ENCODE measurements around the gene LIN9.
"Not testable (repeated sequence)": the region's sequence is repeated elsewhere in the genome, so short reads cannot be mapped to it uniquely, and the experiment has no call there.

The LIN9 gene

DNA sequence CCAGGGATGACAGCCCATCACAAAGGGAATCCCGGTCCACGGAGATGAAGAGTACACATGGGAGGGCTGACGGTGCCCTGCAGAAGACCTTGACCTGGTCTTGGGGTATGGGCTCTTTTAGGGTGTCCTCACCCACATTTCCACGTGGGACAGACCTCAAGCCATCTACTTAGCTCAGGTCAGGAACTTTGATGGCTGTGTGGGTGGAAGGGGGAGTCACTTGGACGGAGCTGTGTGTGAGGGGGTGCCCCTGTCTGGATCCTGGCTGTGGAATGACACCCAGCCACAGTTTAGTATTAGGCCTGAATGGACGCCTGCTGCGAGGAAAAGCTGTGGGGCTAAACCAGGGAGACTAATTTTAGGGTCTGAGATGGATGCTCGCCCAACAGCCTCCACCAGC lies 96.4 kb downstream of the LIN9 start:
- H3K27me3 ChIP-seq (ENCODE audit: control insufficient read depth in 1 of 2, insufficient read depth in 2 of 2, low read length in 2 of 2), result no peaks in the 10 kb centered on the region
- H3K9ac ChIP-seq (ENCODE audit: low read length in 2 of 2), result no peak overlapping the region
- H3K27ac ChIP-seq (ENCODE audit: low read length), result no peak overlapping the region
- H3K36me3 ChIP-seq (ENCODE audit: control insufficient read depth in 2 of 2, insufficient read depth in 2 of 2, low read length in 2 of 2), result no peaks in the 10 kb centered on the region
- no peaks in the 10 kb centered on the region for H3K4me1 ChIP-seq (ENCODE audit: control insufficient read depth, insufficient read depth, low read length)
- no peaks in the 10 kb centered on the region for H3K9me3 ChIP-seq (ENCODE audit: control insufficient read depth in 2 of 2, low read length in 2 of 2)
- no peak overlapping the region for H3K4me3 ChIP-seq (ENCODE audit: low read length in 2 of 2)

DNA sequence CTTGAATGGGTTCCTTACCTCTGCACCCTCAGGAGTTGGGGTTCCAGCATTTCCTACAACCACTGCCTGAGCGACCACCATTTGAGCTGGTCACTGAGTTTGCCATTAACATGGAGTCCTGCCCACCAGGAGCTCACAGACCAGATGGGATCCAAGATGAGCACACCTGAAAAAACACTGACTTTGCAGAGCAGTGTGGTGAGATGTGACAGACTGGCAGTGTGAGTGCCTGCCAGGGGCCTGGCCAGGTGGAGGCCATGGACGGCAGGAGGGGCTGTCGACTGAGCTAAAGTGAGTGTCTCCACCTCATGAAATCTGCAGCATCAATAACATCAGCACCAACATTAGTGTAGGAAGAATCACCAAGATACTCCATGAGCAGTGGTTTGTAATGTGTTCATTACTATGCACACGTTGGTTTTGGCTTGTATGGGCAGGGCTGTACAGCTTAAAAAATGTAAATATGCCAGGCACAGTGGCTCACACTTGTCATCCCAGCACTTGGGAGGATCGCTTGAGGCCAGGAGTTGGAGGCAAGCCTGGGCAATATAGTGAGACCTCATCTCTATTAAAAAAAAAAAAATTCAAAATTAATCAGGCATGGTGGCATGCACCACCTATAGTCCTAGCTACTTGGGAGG lies 97.7 kb downstream of the LIN9 start:
- no peaks in the 10 kb centered on the region for H3K9me3 ChIP-seq (ENCODE audit: control insufficient read depth in 2 of 2, low read length in 2 of 2)
- no peak overlapping the region for H3K4me3 ChIP-seq (ENCODE audit: low read length in 2 of 2)
- H3K9ac ChIP-seq (ENCODE audit: low read length in 2 of 2), result no peak overlapping the region
- H3K27me3 ChIP-seq (ENCODE audit: control insufficient read depth in 1 of 2, insufficient read depth in 2 of 2, low read length in 2 of 2), result no peaks in the 10 kb centered on the region
- H3K36me3 ChIP-seq (ENCODE audit: control insufficient read depth in 2 of 2, insufficient read depth in 2 of 2, low read length in 2 of 2), result no peaks in the 10 kb centered on the region
- no peaks in the 10 kb centered on the region for H3K4me1 ChIP-seq (ENCODE audit: control insufficient read depth, insufficient read depth, low read length)
- H3K27ac ChIP-seq (ENCODE audit: low read length), result no peak overlapping the region

DNA sequence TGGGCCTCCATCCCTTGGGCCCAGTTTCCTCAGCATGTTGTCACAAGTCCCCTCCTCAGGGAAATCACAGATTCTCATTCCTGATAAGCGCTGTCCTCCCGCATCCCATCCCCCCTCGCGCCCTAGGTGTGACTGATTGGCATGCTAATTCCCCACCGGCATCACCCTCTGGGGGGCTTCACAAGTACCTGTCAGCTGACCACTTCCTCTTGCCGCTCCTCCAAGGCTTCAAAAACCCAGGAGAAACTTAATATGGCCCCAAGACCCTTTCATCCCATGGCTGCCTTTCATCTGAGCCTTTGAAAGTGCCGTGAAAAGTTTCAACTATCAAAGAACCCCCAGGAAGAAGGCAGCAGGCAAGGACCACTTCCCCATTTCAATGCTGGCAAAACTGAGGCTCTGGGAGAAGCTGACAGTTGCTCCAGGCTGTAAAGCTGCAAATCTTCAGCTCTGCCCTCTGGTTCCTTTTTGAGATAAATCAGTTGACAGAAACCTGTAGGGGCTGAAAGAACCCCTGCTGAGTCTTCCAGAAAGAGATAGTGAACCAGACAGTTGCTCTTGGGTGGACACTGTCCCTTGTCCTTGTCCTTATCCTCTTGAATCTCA lies 98.3 kb downstream of the LIN9 start:
- Histone ChIP-seq H3K27me3 (ENCODE audit: control insufficient read depth in 1 of 2, insufficient read depth in 2 of 2, low read length in 2 of 2) (no peaks in the 10 kb centered on the region), H3K27ac (ENCODE audit: low read length) (no peak overlapping the region), H3K9me3 (ENCODE audit: control insufficient read depth in 2 of 2, low read length in 2 of 2) (no peaks in the 10 kb centered on the region), H3K36me3 (ENCODE audit: control insufficient read depth in 2 of 2, insufficient read depth in 2 of 2, low read length in 2 of 2) (no peaks in the 10 kb centered on the region), H3K4me1 (ENCODE audit: control insufficient read depth, insufficient read depth, low read length) (no peaks in the 10 kb centered on the region), H3K4me3 (ENCODE audit: low read length in 2 of 2) (no peak overlapping the region), H3K9ac (ENCODE audit: low read length in 2 of 2) (no peak overlapping the region)

DNA sequence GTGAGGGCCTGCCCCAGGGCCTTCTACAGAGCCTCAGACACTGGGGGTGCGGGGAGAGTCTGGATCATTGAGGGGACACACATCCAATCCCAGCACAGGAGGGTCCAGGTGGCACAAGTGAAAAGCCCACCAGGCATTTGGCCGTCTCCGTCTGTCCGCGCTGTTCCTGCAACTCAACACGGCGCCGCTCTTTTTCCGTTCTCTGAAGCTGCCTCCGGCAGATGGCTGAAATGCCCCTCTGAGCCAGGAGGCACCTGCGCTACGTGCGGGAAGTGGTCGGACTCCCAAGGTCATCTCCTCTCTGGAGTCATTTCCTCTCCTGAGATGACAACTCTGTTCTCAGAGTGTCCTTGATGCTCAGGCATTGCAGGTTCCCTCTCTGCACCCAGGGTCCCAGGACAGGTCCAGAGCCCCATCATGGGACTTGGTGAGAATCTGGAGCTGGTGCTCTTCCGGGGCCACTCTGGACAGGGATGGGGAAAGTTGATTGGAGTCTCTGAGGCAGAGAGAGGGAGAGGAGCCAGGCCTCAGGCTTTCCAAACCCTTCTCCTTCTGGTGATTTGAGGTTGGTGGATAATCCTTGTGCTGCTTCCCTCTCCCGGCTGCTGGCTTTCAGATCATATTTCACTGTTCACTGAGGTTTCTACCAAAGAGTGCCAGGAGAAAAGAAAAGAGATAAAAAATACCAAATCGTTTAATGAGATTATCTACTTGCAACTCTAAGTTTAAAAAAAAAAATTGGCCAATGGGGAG lies 99.5 kb downstream of the LIN9 start:
- Histone ChIP-seq H3K36me3 (ENCODE audit: control insufficient read depth in 2 of 2, insufficient read depth in 2 of 2, low read length in 2 of 2) (no peaks in the 10 kb centered on the region), H3K4me1 (ENCODE audit: control insufficient read depth, insufficient read depth, low read length) (no peaks in the 10 kb centered on the region), H3K4me3 (ENCODE audit: low read length in 2 of 2) (no peak overlapping the region), H3K9ac (ENCODE audit: low read length in 2 of 2) (no peak overlapping the region), H3K27me3 (ENCODE audit: control insufficient read depth in 1 of 2, insufficient read depth in 2 of 2, low read length in 2 of 2) (no peaks in the 10 kb centered on the region), H3K9me3 (ENCODE audit: control insufficient read depth in 2 of 2, low read length in 2 of 2) (no peaks in the 10 kb centered on the region), H3K27ac (ENCODE audit: low read length) (no peak overlapping the region)

DNA sequence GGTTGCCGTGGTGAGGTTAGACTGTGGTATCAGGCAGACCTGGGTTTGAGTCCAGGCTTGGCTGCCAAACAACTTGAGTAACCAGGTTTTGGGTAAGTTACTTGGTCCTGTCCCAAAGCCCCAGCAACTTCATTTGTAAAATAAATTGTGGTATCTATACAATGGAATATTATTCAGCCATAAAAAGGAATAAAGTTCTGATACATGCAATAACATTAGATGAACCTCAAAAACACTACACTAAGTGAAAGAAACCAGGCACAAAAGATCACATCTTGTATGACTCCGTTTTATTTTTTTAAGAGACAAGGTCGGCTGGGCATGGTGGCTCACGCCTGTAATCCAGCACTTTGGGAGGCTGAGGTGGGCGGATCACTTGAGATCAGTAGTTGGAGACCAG lies 101.9 kb downstream of the LIN9 start:
- Histone ChIP-seq H3K4me3 (ENCODE audit: low read length in 2 of 2) (no peak overlapping the region), H3K36me3 (ENCODE audit: control insufficient read depth in 2 of 2, insufficient read depth in 2 of 2, low read length in 2 of 2) (no peaks in the 10 kb centered on the region), H3K4me1 (ENCODE audit: control insufficient read depth, insufficient read depth, low read length) (no peaks in the 10 kb centered on the region), H3K9ac (ENCODE audit: low read length in 2 of 2) (no peak overlapping the region), H3K27ac (ENCODE audit: low read length) (no peak overlapping the region), H3K27me3 (ENCODE audit: control insufficient read depth in 1 of 2, insufficient read depth in 2 of 2, low read length in 2 of 2) (peaks cover 0 to 3% of the 10 kb centered on the region in 2 donors), H3K9me3 (ENCODE audit: control insufficient read depth in 2 of 2, low read length in 2 of 2) (no peaks in the 10 kb centered on the region)

DNA sequence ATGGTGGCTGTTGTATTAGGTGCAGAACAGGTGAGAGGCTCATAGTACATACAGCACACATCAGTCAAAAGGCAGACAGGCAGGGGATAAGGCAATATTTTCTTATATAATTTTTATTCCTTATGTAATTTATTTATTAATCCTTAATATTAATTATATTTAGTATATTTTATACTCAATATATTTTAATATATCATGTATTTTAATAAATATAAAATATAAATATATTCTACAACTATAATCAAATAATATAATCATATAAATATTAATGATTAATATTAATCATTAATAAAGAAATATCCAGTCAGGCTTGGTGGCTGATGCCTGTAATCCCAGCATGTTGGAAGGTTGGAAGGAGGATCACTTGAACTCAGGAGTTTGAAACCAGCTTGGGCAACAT lies 104.8 kb downstream of the LIN9 start:
- Histone ChIP-seq H3K36me3 (ENCODE audit: control insufficient read depth in 2 of 2, insufficient read depth in 2 of 2, low read length in 2 of 2) (no peaks in the 10 kb centered on the region), H3K27me3 (ENCODE audit: control insufficient read depth in 1 of 2, insufficient read depth in 2 of 2, low read length in 2 of 2) (peaks cover 0 to 3% of the 10 kb centered on the region in 2 donors), H3K9me3 (ENCODE audit: control insufficient read depth in 2 of 2, low read length in 2 of 2) (no peaks in the 10 kb centered on the region), H3K4me3 (ENCODE audit: low read length in 2 of 2) (no peak overlapping the region), H3K27ac (ENCODE audit: low read length) (no peak overlapping the region), H3K4me1 (ENCODE audit: control insufficient read depth, insufficient read depth, low read length) (no peaks in the 10 kb centered on the region), H3K9ac (ENCODE audit: low read length in 2 of 2) (no peak overlapping the region)

DNA sequence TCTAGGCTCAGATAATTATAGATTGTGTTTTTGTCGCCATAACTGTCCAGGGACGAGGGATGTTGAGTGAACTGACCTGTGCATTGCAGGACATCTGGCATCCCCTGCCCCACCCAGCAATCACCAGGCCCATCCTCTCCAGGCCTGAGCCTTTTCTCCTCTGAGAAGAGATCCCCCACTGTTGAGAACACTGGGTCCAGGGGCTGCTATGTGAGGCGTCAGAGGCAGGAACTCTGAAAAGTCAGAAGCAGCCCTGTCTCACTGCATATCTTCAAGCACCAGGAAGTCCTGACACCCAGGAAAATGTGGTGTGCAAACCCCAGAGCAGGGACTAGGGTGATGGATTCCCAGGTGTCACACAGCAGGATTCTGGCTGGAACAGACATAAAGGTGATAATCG lies 105.3 kb downstream of the LIN9 start:
- Histone ChIP-seq H3K27me3 (ENCODE audit: control insufficient read depth in 1 of 2, insufficient read depth in 2 of 2, low read length in 2 of 2) (peaks cover 0 to 3% of the 10 kb centered on the region in 2 donors), H3K9ac (ENCODE audit: low read length in 2 of 2) (no peak overlapping the region), H3K4me1 (ENCODE audit: control insufficient read depth, insufficient read depth, low read length) (no peaks in the 10 kb centered on the region), H3K27ac (ENCODE audit: low read length) (no peak overlapping the region), H3K9me3 (ENCODE audit: control insufficient read depth in 2 of 2, low read length in 2 of 2) (no peaks in the 10 kb centered on the region), H3K36me3 (ENCODE audit: control insufficient read depth in 2 of 2, insufficient read depth in 2 of 2, low read length in 2 of 2) (no peaks in the 10 kb centered on the region), H3K4me3 (ENCODE audit: low read length in 2 of 2) (no peak overlapping the region)

DNA sequence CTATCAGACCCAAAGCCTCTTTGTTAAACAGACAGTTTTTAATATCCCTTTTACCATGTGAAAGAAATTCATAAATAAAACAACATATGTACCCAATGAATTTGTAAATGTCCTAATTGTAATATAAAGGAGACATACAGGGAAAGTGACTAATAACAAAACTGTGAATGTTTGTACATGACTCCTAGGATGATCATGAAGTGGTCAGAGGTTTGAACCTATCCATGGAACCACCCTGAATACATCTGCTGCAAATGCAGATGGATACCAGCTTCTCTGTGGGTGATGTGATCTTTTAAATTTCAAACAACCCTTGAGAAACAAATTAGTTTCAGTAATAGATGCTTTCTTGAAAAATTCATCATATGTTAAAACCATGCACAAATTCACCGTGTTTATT lies 105.7 kb downstream of the LIN9 start:
- Histone ChIP-seq H3K9me3 (ENCODE audit: control insufficient read depth in 2 of 2, low read length in 2 of 2) (no peaks in the 10 kb centered on the region), H3K4me3 (ENCODE audit: low read length in 2 of 2) (no peak overlapping the region), H3K27me3 (ENCODE audit: control insufficient read depth in 1 of 2, insufficient read depth in 2 of 2, low read length in 2 of 2) (peaks cover 0 to 3% of the 10 kb centered on the region in 2 donors), H3K9ac (ENCODE audit: low read length in 2 of 2) (no peak overlapping the region), H3K4me1 (ENCODE audit: control insufficient read depth, insufficient read depth, low read length) (no peaks in the 10 kb centered on the region), H3K36me3 (ENCODE audit: control insufficient read depth in 2 of 2, insufficient read depth in 2 of 2, low read length in 2 of 2) (no peaks in the 10 kb centered on the region), H3K27ac (ENCODE audit: low read length) (no peak overlapping the region)

DNA sequence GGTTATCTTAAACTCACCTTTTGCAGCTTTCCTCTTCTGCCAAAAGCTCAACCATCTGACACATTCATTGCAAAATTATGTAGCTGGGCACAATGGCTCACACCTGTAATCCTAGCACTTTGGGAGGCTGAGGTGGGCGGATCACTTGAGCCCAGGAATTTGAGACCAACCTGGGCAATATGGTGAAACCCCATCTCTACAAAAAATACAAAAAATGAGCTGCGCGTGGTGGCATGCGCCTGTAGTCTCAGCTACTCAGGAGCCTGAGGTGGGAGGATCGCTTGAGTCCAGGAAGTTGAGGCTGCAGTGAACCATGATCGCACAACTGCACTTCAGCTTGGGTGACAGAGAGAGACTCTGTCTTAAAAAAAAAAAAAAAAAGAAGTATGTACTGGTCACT lies 106.3 kb downstream of the LIN9 start:
- not testable (repeated sequence) for H3K9me3 ChIP-seq (ENCODE audit: control insufficient read depth in 2 of 2, low read length in 2 of 2); H3K4me1 ChIP-seq (ENCODE audit: control insufficient read depth, insufficient read depth, low read length); H3K27me3 ChIP-seq (ENCODE audit: control insufficient read depth in 1 of 2, insufficient read depth in 2 of 2, low read length in 2 of 2); H3K36me3 ChIP-seq (ENCODE audit: control insufficient read depth in 2 of 2, insufficient read depth in 2 of 2, low read length in 2 of 2); H3K4me3 ChIP-seq (ENCODE audit: low read length in 2 of 2); H3K9ac ChIP-seq (ENCODE audit: low read length in 2 of 2); H3K27ac ChIP-seq (ENCODE audit: low read length)

DNA sequence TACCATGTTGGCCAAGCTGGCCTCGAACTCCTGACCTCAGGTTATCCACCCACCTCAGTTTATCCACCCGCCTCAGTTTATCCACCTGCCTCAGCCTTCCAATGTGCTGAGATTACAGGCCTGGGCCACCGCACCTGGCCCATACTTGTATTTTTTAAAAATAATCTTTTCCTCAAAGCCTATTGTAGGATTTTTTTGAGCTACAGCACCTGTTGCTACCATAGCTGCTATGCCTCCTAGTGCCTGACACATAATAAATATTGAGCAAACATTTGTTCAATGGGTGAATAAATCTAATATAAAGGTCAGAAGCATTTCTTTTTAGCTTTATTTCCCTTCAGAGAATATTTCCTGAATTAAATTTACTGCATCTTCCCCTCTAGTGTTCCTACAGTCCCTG lies 106.7 kb downstream of the LIN9 start:
- Histone ChIP-seq H3K27me3 (ENCODE audit: control insufficient read depth in 1 of 2, insufficient read depth in 2 of 2, low read length in 2 of 2) (peaks cover 0 to 3% of the 10 kb centered on the region in 2 donors), H3K4me3 (ENCODE audit: low read length in 2 of 2) (no peak overlapping the region), H3K9ac (ENCODE audit: low read length in 2 of 2) (no peak overlapping the region), H3K9me3 (ENCODE audit: control insufficient read depth in 2 of 2, low read length in 2 of 2) (no peaks in the 10 kb centered on the region), H3K27ac (ENCODE audit: low read length) (no peak overlapping the region), H3K36me3 (ENCODE audit: control insufficient read depth in 2 of 2, insufficient read depth in 2 of 2, low read length in 2 of 2) (no peaks in the 10 kb centered on the region), H3K4me1 (ENCODE audit: control insufficient read depth, insufficient read depth, low read length) (no peaks in the 10 kb centered on the region)

DNA sequence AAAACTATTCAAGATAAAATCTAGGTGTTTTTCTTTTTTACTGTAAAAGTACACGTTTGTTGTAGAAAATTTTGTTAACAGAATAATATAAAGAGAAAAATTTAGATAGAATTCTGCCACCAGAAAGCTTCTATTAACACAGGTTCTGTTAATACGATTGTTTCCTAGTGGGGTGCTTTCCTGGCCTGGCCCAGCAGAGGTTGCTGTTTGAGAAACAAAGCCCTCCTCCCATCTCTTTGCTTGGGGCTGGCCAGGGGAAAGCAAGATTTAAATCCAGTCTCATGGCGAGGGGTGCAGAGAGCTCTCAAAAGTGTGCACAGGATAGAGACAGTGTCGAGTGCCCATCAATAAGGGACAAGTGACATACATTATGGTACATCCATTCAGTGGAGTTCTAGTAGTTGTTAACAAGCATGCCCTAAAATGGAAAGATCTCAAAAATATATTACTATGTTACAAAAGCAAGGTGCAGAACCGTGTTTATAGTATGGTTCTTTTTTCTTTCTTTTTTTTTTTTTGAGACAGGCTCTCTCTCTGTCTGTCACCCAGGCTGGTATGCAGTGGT lies 107.9 kb downstream of the LIN9 start:
- peaks cover 0 to 3% of the 10 kb centered on the region in 2 donors for H3K27me3 ChIP-seq (ENCODE audit: control insufficient read depth in 1 of 2, insufficient read depth in 2 of 2, low read length in 2 of 2)
- no peaks in the 10 kb centered on the region for H3K36me3 ChIP-seq (ENCODE audit: control insufficient read depth in 2 of 2, insufficient read depth in 2 of 2, low read length in 2 of 2)
- H3K27ac ChIP-seq (ENCODE audit: low read length), result no peak overlapping the region
- no peaks in the 10 kb centered on the region for H3K9me3 ChIP-seq (ENCODE audit: control insufficient read depth in 2 of 2, low read length in 2 of 2)
- no peaks in the 10 kb centered on the region for H3K4me1 ChIP-seq (ENCODE audit: control insufficient read depth, insufficient read depth, low read length)
- no peak overlapping the region for H3K9ac ChIP-seq (ENCODE audit: low read length in 2 of 2)
- H3K4me3 ChIP-seq (ENCODE audit: low read length in 2 of 2), result no peak overlapping the region

All from stomach smooth muscle (tissue), 2 donors.